ENCODE measurements around the gene OR10A6.

GRCh38 chr11:7905549-7905948 lies 25.5 kb downstream of the OR10A6 start:
- no peak for TF ChIP-seq CTCF (conservative IDR thresholded peaks at IDR 0.05; ENCODE audit: low read depth, low read length)
- no peak for TF ChIP-seq EZH2 (IDR thresholded peaks at IDR 0.05; ENCODE audit: borderline replicate concordance, low read depth, low read length, poor library complexity, severe bottlenecking)

Measured in A673 (cell line).